Astrocyte of the cerebellum (primary cell): Measurements from ENCODE around the gene PPP1R7.

Experiments used
- DNase-seq: peaks from one replicate; pipeline ENCODE4 v3.0.0-alpha.2; 2011; ENCODE audit warnings: low read depth
- H3K4me3 ChIP-seq: 2 replicates; pipeline ENCODE4 v1.5.1; 2011; ENCODE audit warnings: mild to moderate bottlenecking, low read depth, low read length, moderate library complexity
- CTCF ChIP-seq: IDR thresholded peaks from 2 replicates; pipeline ENCODE4 v1.5.1; 2012; ENCODE audit warnings: low read length, low read depth, moderate library complexity, mild to moderate bottlenecking; ENCODE audit errors: missing control alignments
- in situ Hi-C: cut with HindIII; loops from 2 replicates; pipeline ENCODE4 v1.10.0; 2017; ENCODE audit warnings: low sequenced_read_pairs

Gene PPP1R7

DNA sequence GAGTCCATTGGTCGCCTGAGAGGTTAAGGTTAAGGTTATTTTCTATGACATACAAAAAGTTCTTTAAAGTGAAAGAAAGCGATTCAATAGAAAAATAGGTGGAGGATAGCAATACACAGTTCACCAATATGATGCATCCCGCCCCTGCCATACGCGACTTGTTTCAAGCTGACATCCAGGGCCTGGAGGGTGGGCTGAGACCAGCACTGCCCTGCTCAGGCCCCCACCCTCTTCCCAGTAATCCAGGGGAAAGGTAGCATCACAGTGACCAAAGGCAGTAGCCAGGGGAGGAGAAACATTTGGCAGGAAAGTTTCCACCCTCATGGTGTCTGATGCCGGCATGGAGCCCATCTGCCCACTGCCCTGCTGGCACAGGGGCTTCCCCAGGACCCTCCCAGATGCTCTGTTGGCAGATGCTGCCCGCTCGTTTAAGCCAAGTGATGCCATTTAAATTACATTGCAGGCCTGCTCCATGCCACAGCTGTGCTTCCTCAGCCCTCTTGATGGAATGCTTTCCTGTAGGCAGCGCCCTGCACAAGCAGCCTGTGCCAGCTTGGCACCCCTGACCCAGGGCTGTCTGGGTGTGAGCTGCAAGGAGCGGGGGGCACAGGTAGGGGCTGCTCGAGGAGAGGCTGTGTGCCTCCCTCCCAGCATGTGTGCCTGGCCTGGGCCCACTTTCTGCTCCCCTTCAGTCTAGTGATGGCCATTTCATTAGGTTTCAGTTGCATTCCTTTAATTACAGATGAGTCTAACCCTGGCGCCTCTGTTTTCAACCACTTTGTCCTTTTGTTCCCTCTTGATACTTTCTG lies 27.5 kb downstream of the PPP1R7 start:
- H3K4me3 ChIP-seq, result no peak overlapping the region
- DNase-seq, result no peak
- no peak for TF ChIP-seq CTCF
- in situ Hi-C loops, result no loop called here

- H3K4me3 ChIP-seq, result no peak overlapping the region
- no peak for TF ChIP-seq CTCF
- in situ Hi-C loops, result no loop called here
- DNase-seq, result no peak
Observed at GRCh38 chr2:241178961-241179360, 28.7 kb downstream of the PPP1R7 start.

GRCh38 chr2:241179899-241180298 lies 29.6 kb downstream of the PPP1R7 start:
- DNase-seq, result no peak
- in situ Hi-C loops, result no loop called here
- TF ChIP-seq CTCF, result no peak
- H3K4me3 ChIP-seq, result no peak overlapping the region

GRCh38 chr2:241180495-241180894 lies 30.2 kb downstream of the PPP1R7 start:
- TF ChIP-seq CTCF, result no peak
- in situ Hi-C loops, result no loop called here
- H3K4me3 ChIP-seq, result no peak overlapping the region
- DNase-seq, result no peak

GRCh38 chr2:241182126-241182525 lies 31.9 kb downstream of the PPP1R7 start:
- in situ Hi-C loops, result no loop called here

DNA sequence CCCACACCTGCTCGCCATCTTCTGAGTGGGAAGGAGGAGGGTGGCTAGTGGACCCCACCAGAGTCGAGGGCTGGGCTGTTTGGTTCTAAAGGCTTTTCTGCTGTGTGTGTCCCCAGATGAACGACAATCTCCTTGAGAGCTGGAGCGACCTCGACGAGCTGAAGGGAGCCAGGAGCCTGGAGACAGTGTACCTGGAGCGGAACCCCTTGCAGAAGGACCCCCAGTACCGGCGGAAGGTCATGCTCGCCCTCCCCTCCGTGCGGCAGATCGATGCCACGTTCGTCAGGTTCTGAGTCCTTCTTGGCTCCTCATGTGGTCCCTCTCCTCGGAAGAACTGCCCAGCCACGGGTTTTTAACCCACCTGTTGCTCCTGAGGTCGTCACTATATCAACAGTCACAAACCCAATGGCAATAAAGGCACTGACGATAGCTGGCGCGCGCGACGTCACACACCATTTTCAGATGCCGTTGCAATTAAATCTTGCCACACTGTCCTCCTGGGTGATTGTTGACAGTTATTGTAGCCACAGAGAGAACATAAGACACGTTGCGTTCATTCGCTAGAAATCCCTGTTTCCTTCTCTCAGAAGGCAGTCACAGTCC lies 32.4 kb downstream of the PPP1R7 start:
- DNase-seq, result no peak
- in situ Hi-C loops, result no loop called here

More at GRCh38 chr2:241182126-241182525, 31.9 kb downstream of the PPP1R7 start:
- no peak overlapping the region for H3K4me3 ChIP-seq
- no peak for TF ChIP-seq CTCF
- no peak for DNase-seq

More for the DNA sequence above, 32.4 kb downstream of the PPP1R7 start:
- no peak overlapping the region for H3K4me3 ChIP-seq
- TF ChIP-seq CTCF, result no peak
